ENCODE results near the gene CNST.
"Not testable (repeated sequence)": the region's sequence is repeated elsewhere in the genome, so short reads cannot be mapped to it uniquely, and the experiment has no call there.

Gene CNST

GRCh38 chr1:246709835-246710234, 143.6 kb downstream of the CNST start:
- no peak for DNase-seq (ENCODE audit: low spot score)

DNA sequence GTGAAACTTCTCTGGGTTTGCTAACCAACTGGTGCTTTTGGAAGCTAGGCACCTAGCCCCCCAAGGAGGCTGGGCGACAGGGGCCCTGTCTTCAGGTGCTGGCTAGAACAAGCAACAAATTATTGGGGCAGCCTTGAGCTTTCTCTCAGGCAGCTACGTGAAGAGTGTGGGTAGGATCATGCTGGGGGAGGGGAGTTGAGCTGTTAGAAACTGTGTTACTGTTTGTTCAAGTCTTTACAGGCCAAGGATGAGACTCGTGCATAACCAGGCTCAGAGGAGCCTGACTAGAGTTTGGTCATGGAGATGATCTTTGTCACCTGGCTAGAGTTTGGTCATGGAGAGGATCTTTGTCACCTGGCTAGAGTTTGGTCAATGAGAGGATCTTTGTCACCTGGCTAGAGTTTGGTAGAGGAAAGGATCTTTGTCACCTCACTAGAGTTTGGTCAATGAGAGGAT, 145.3 kb downstream of the CNST start:
- DNase-seq (ENCODE audit: low spot score): no peak

DNA sequence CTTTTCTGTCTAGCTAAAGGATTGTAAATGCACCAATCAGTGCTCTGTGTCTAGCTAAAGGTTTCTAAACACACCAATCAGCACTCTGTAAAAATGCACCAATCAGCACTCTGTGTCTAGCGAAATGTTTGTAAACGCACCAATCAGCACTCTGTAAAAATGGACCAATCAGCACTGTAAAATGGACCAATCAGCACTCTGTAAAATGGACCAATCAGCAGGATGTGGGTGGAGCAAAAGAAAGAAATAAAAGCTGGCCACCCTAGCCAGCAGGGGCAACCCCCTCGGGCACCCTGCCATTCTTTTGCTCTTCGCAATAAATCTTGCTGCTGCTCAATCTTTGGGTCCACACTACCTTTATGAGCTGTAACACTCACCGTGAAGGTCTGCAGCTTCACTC, 146.2 kb downstream of the CNST start:
- DNase-seq (ENCODE audit: low spot score): not testable (repeated sequence)
